H9 (cell line): ENCODE data around the gene HAUS1. TPM values are rescaled to one million over a fixed set of nuclear protein-coding genes. Genes with fewer than 3 reads are reported as not detected.

Source experiments
- DNase-seq: peaks from one replicate; pipeline ENCODE4 v3.0.0-alpha.2; 2017
- H2AFZ ChIP-seq: one replicate; pipeline ENCODE4 v1.6.1; 2013; ENCODE audit warnings: mild to moderate bottlenecking, low read length, control low read depth, moderate library complexity
- H2AK5ac ChIP-seq: 2 replicates; pipeline ENCODE4 v1.6.1; 2013; ENCODE audit warnings: low read length, control low read depth, mixed read lengths; ENCODE audit not compliant: insufficient read length
- H2BK120ac ChIP-seq: one replicate; pipeline ENCODE4 v1.6.1; 2013; ENCODE audit warnings: low read depth, mild to moderate bottlenecking, low read length, control low read depth, inconsistent platforms; ENCODE audit not compliant: poor library complexity, severe bottlenecking
- H2BK12ac ChIP-seq: 2 replicates; pipeline ENCODE4 v1.6.1; 2013; ENCODE audit warnings: low read length, control low read depth, mixed read lengths, low read depth; ENCODE audit not compliant: insufficient read length
- H2BK15ac ChIP-seq: 2 replicates; pipeline ENCODE4 v1.6.1; 2013; ENCODE audit warnings: low read depth, low read length, control low read depth
- H2BK20ac ChIP-seq: one replicate; pipeline ENCODE4 v1.6.1; 2013; ENCODE audit warnings: low read depth, mild to moderate bottlenecking, low read length, control low read depth, inconsistent platforms; ENCODE audit not compliant: poor library complexity, severe bottlenecking
- H2BK5ac ChIP-seq: 2 replicates; pipeline ENCODE4 v1.6.1; 2013; ENCODE audit warnings: low read length, control low read depth, mixed read lengths; ENCODE audit not compliant: insufficient read length
- H3K14ac ChIP-seq: 2 replicates; pipeline ENCODE4 v1.6.1; 2013; ENCODE audit warnings: low read length, control low read depth; ENCODE audit not compliant: insufficient read depth
- H3K18ac ChIP-seq: 2 replicates; pipeline ENCODE4 v1.6.1; 2013; ENCODE audit warnings: low read depth, mild to moderate bottlenecking, mixed read lengths, low read length, control low read depth; ENCODE audit not compliant: insufficient read length
- H3K23ac ChIP-seq: 2 replicates; pipeline ENCODE4 v1.6.1; 2013; ENCODE audit warnings: low read length, control low read depth, mixed read lengths, low read depth; ENCODE audit not compliant: insufficient read length
- H3K23me2 ChIP-seq: 2 replicates; pipeline ENCODE4 v1.6.1; 2013; ENCODE audit warnings: low read depth, mild to moderate bottlenecking, mixed read lengths, low read length, control low read depth; ENCODE audit not compliant: insufficient read length, poor library complexity, severe bottlenecking
- H3K27ac ChIP-seq: 2 replicates; pipeline ENCODE4 v1.5.1; 2013; ENCODE audit warnings: low read length, control low read depth, mixed read lengths, low read depth; ENCODE audit not compliant: insufficient read length
- H3K27me3 ChIP-seq: 2 replicates; pipeline ENCODE4 v1.6.1; 2013; ENCODE audit warnings: low read length, control low read depth, inconsistent platforms; ENCODE audit not compliant: insufficient read depth
- H3K4ac ChIP-seq: 2 replicates; pipeline ENCODE4 v1.6.1; 2013; ENCODE audit warnings: low read depth, mild to moderate bottlenecking, control low read depth, inconsistent platforms, low read length, moderate library complexity
- H3K4me1 ChIP-seq: 2 replicates; pipeline ENCODE4 v1.6.1; 2013; ENCODE audit warnings: low read length, control low read depth, inconsistent platforms; ENCODE audit not compliant: insufficient read depth
- H3K4me2 ChIP-seq: 2 replicates; pipeline ENCODE4 v1.6.1; 2013; ENCODE audit warnings: low read length, control low read depth, mixed read lengths; ENCODE audit not compliant: insufficient read length, insufficient read depth
- H3K56ac ChIP-seq: 2 replicates; pipeline ENCODE4 v1.6.1; 2013; ENCODE audit warnings: low read depth, mild to moderate bottlenecking, mixed read lengths, low read length, control low read depth; ENCODE audit not compliant: insufficient read length
- H3K79me1 ChIP-seq: 2 replicates; pipeline ENCODE4 v1.6.1; 2013; ENCODE audit warnings: low read depth, mild to moderate bottlenecking, moderate library complexity, low read length, control low read depth, inconsistent platforms; ENCODE audit not compliant: insufficient read depth, poor library complexity, severe bottlenecking
- H3K79me2 ChIP-seq: 2 replicates; pipeline ENCODE4 v1.6.1; 2013; ENCODE audit warnings: low read length, control low read depth, inconsistent platforms; ENCODE audit not compliant: insufficient read depth
- H3K9ac ChIP-seq: 2 replicates; pipeline ENCODE4 v1.6.1; 2013; ENCODE audit warnings: low read length, control low read depth, mixed read lengths; ENCODE audit not compliant: insufficient read length; ENCODE audit errors: extremely low read depth
- H3K9me3 ChIP-seq: one replicate; pipeline ENCODE4 v1.6.1; 2013; ENCODE audit warnings: low read depth, low read length, inconsistent platforms; ENCODE audit not compliant: control insufficient read depth
- H3T11ph ChIP-seq: one replicate; pipeline ENCODE4 v1.6.1; 2013; ENCODE audit warnings: mild to moderate bottlenecking, low read length, control low read depth, inconsistent platforms
- H4K20me1 ChIP-seq: one replicate; pipeline ENCODE4 v1.6.1; 2013; ENCODE audit not compliant: control insufficient read depth, insufficient read length, insufficient read depth
- H4K5ac ChIP-seq: 2 replicates; pipeline ENCODE4 v1.6.1; 2013; ENCODE audit warnings: low read depth, mild to moderate bottlenecking, mixed read lengths, low read length, control low read depth; ENCODE audit not compliant: insufficient read length
- H4K8ac ChIP-seq: replicated peaks from 2 replicates; pipeline ENCODE4 v1.6.1; 2013; ENCODE audit warnings: low read length, control low read depth, mixed read lengths, low read depth; ENCODE audit not compliant: insufficient read length
- H4K91ac ChIP-seq: 2 replicates; pipeline ENCODE4 v1.6.1; 2013; ENCODE audit warnings: low read depth, mild to moderate bottlenecking, moderate library complexity, mixed read lengths, low read length, control low read depth; ENCODE audit not compliant: insufficient read length
- H3K27ac Mint-ChIP-seq, 3 experiments: 2 replicates in 2 of 3; 3 replicates in 1 of 3; pipeline ENCODE4 v1.8.0; 2020 to 2021; ENCODE audit warnings: mixed read lengths in 3 of 3, mild to moderate bottlenecking in 1 of 3, moderate library complexity in 1 of 3
- H3K27me3 Mint-ChIP-seq: 2 replicates; pipeline ENCODE4 v1.8.0; 2021; ENCODE audit warnings: low read depth, mild to moderate bottlenecking, moderate library complexity, mixed read lengths
- H3K36me3 Mint-ChIP-seq, 3 experiments: 2 replicates in 2 of 3; 3 replicates in 1 of 3; pipeline ENCODE4 v1.8.0; 2020 to 2021; ENCODE audit warnings: low read depth in 3 of 3, mixed read lengths in 3 of 3; ENCODE audit not compliant: insufficient read depth in 1 of 3
- H3K4me1 Mint-ChIP-seq, 2 experiments: 2 replicates each; pipeline ENCODE4 v1.8.0; 2020; ENCODE audit warnings: mixed read lengths in 2 of 2
- H3K4me3 Mint-ChIP-seq, 2 experiments: 2 replicates in 1 of 2; 3 replicates in 1 of 2; pipeline ENCODE4 v1.8.0; 2020 to 2021; ENCODE audit warnings: mild to moderate bottlenecking in 2 of 2, mixed read lengths in 2 of 2, moderate library complexity in 1 of 2
- H3K9me3 Mint-ChIP-seq, 2 experiments: 2 replicates in 1 of 2; 3 replicates in 1 of 2; pipeline ENCODE4 v1.8.0; 2020; ENCODE audit warnings: mild to moderate bottlenecking in 2 of 2, mixed read lengths in 2 of 2, moderate library complexity in 1 of 2
- WGBS: extraction: QIAGEN DNeasy Blood & Tissue Kit; methylation state at CpG from one replicate; pipeline ENCODE4 v1.1.7; 2013; ENCODE audit warnings: missing lambda C conversion rate, low lambda C conversion rate, mixed read lengths; ENCODE audit not compliant: insufficient read length; ENCODE audit errors: extremely low coverage; 5-methylcytosine and 5-hydroxymethylcytosine counted together
- total RNA-seq: library from RNA; stranded (reverse); gene quantifications from 2 replicates; pipeline ENCODE4 v1.2.1, GENCODE V29; 2021
- TF ChIP-seq, protein P1 (sequence below): fragments of 200-600 bp; sonication (generic); conservative IDR thresholded peaks from 3 replicates; pipeline ENCODE4 v1.8.0; 2021; ENCODE audit warnings: antibody characterized with exemption, mild to moderate bottlenecking

Gene HAUS1
- total RNA-seq, 1 experiment from 2014 or later = 87.0 TPM

DNA sequence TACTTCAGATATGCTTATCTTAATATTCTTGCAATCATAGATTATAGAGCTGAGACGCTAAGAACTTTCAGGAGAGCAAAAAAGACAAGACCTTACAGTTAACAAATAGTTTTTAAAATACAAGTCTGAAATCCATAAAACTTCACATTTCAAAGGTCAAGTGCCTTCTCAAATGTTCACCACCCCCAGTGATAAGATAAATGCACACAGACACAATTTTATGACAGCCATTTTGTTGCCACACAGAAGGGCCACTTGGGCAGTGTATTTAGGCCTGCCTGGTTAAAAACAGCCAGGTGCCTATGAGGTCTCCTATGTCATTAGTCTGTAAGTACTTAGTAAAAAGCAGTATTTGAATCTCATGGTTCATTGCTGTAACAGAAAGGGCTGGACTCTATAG, 24.0 kb upstream of the HAUS1 start:
- H4K91ac ChIP-seq = no peak overlapping the region
- no peak overlapping the region for H4K5ac ChIP-seq
- no peak overlapping the region for H2BK5ac ChIP-seq
- Mint-ChIP-seq H3K36me3 (peaks cover 36 to 79% (median 64%) of the 10 kb centered on the region in 3 experiments), H3K4me3 (no peak overlapping the region), H3K27ac (no peak overlapping the region), H3K9me3 (no peaks in the 10 kb centered on the region), H3K4me1 (no peaks in the 10 kb centered on the region), H3K27me3 (no peaks in the 10 kb centered on the region)
- no peak for DNase-seq
- TF ChIP-seq, protein P1, sequence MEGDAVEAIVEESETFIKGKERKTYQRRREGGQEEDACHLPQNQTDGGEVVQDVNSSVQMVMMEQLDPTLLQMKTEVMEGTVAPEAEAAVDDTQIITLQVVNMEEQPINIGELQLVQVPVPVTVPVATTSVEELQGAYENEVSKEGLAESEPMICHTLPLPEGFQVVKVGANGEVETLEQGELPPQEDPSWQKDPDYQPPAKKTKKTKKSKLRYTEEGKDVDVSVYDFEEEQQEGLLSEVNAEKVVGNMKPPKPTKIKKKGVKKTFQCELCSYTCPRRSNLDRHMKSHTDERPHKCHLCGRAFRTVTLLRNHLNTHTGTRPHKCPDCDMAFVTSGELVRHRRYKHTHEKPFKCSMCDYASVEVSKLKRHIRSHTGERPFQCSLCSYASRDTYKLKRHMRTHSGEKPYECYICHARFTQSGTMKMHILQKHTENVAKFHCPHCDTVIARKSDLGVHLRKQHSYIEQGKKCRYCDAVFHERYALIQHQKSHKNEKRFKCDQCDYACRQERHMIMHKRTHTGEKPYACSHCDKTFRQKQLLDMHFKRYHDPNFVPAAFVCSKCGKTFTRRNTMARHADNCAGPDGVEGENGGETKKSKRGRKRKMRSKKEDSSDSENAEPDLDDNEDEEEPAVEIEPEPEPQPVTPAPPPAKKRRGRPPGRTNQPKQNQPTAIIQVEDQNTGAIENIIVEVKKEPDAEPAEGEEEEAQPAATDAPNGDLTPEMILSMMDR = no peak
- no peak overlapping the region for H3K4me2 ChIP-seq
- H3K23me2 ChIP-seq = no peaks in the 10 kb centered on the region
- H3K14ac ChIP-seq = no peak overlapping the region
- no peak overlapping the region for H2BK120ac ChIP-seq
- no peak overlapping the region for H3K56ac ChIP-seq
- H3K9ac ChIP-seq = no peak overlapping the region
- no peak overlapping the region for H4K8ac ChIP-seq
- WGBS = no CpG with 5 or more reads among the region's 1 CpG
- H3K27ac ChIP-seq = no peak overlapping the region
- H2AFZ ChIP-seq = no peak overlapping the region
- H4K20me1 ChIP-seq = no peaks in the 10 kb centered on the region
- H3K4me1 ChIP-seq = no peaks in the 10 kb centered on the region
- no peak overlapping the region for H3T11ph ChIP-seq
- H3K79me2 ChIP-seq = no peaks in the 10 kb centered on the region
- no peak overlapping the region for H2AK5ac ChIP-seq
- no peak overlapping the region for H2BK12ac ChIP-seq
- H3K18ac ChIP-seq = no peak overlapping the region
- no peak overlapping the region for H3K4ac ChIP-seq
- no peaks in the 10 kb centered on the region for H3K79me1 ChIP-seq
- H3K27me3 ChIP-seq = no peaks in the 10 kb centered on the region
- H3K9me3 ChIP-seq = no peaks in the 10 kb centered on the region
- no peak overlapping the region for H2BK20ac ChIP-seq
- H2BK15ac ChIP-seq = no peak overlapping the region
- no peak overlapping the region for H3K23ac ChIP-seq
